Measurements from ENCODE around the gene ODF2.
"Not testable (repeated sequence)": the region's sequence is repeated elsewhere in the genome, so short reads cannot be mapped to it uniquely, and the experiment has no call there.

ODF2 gene

GRCh38 chr9:128455849-128456612, at the start of gene ODF2:
Gene ODF2, plus strand, starts transcription at chr9:128456006. Its CDS starts 86 bp downstream, at chr9:128456092.
- DNase-seq (ENCODE audit: low read depth in 2 of 3, low spot score in 2 of 3) = peak; percentile 90 to 96 (median 96)

DNA sequence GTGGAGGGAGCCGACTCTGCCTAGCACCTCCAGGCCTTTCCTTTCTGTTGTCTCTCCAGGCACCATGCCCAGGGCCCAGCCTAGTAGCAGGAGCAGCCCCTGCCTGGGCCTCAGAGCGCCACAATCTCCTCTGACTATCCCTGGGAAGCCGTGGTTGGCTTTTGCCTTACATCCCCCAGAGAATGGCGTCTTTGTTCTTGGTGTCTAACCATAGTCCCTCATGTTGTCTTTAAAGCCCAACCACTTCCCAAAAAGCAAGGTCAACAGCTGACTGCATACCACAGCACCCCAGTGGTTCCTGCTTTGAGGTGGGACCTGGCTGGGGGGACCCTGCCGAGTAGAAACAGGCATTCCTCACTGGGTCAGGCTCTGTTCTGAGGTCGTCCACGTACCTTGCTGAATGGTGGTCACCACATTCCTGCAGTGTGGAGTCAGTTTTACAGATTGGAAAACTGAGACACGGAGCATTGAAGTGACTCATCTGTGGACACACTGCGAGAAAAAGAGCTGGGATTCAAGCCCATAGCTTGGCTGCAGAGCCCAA, 48.9 kb upstream of the ODF2 start:
- DNase-seq (ENCODE audit: low read depth in 2 of 3, low spot score in 2 of 3) = no peak

DNA sequence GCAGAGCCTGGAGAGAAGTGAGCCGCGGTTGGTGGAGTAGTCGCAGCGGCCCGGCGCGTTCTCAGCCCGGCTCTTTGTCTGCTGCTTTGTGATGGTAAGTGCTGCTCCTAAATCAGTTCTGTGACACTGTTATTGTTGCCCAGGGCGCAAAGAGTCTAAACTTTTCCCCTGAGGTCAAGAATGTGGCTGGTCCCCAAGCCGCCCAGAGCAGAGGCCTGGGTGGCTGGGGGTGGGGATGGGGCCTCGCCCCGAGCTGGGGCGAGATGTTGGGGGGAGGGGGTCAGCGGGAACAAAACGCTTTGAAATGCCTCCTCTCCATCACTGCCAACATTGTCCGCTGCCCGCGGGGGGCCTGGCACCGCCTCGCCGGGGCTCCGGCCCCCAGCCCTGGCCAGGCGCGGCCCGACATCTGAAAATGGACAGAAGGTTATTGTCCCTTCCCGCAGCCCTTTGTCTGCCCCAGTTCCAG, 46.8 kb upstream of the ODF2 start:
- no peak for DNase-seq (ENCODE audit: low read depth in 2 of 3, low spot score in 2 of 3)

DNA sequence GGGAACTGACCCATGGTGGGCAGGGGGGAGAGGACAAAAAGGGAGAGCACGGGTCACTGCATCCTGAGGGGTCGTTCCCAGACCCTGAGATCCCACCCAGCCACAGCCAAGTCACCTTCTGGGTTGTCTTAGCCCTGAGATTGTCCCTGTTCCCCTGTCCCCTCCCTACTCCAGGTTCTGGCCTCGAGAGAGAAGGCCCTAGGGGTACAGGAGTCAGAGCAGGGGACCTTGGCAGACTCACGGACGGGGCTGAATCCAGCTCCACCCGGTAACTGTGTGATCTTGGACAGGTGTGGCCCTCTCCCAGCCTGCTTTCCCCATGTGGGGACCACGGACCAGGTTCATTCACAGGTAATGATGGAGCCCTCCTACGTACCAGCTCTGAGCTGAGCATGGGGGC, 46.4 kb upstream of the ODF2 start:
- DNase-seq (ENCODE audit: low read depth in 2 of 3, low spot score in 2 of 3) = no peak

DNA sequence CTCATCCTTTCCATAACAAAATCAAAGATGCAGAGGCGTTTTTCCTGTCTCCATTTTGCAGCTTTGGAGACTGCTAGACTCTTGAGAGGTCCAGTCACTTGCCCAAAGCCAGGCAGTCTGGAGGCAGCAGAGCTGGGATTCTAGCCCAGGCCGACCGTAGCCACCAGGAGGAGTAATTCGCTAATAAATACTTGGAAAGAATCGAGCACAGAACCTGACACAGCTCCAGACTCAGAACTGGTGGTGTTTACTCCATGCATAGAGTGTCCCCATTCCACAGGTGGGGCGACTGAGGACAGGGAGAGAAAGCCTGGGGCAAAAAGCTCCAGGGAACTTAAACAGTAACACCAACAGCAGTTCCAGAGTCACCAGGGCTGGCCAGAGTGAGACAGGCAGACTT, 45.8 kb upstream of the ODF2 start:
- DNase-seq (ENCODE audit: low read depth in 2 of 3, low spot score in 2 of 3) = no peak

DNA sequence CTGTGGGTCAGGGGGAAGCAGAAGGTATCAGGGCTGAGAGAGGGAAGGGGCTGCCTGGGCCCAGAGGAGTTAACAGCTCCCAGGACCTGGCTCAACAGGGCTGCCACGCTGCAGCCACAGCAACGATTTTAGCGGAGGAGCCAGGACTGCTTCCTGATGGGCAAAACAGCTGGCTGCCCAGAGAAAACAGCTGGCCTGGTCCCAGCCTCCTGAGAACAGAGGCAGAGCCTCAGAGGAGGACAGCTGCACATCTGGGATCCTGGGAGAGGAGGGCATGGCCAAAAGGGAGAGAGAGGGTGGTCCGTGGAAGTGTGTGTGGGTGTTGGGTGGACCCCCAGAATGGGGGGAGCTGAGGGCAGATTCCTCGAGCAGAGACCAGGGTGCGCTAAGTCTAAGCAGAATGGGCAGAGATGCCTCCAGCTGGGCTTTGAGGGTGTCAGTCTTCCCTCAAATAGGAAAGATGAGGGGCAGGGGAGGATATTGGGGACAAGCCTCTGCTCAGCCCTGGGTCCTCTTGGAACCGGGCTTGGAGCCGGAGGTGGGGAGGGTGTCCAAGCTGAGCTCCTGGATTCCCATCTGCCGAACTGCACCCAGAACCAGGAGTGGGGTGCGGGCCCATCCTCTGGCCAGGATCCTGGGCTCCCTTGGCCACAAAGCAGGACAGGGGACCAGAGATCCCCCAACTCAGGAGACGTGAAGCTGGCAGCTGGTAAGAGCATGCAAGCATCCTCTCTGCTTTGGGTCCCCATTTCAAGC, 44.3 kb upstream of the ODF2 start:
- no peak for DNase-seq (ENCODE audit: low read depth in 2 of 3, low spot score in 2 of 3)

- peak in 1 of 3 experiments; percentile 40 for DNase-seq (ENCODE audit: low read depth in 2 of 3, low spot score in 2 of 3)
Measured at GRCh38 chr9:128412120-128412790, 43.6 kb upstream of the ODF2 start.

GRCh38 chr9:128413728-128414127, 42.1 kb upstream of the ODF2 start:
- DNase-seq (ENCODE audit: low read depth in 2 of 3, low spot score in 2 of 3) = not testable (repeated sequence)

- DNase-seq (ENCODE audit: low read depth in 2 of 3, low spot score in 2 of 3) = no peak
Measured at GRCh38 chr9:128414461-128414860, 41.3 kb upstream of the ODF2 start.

DNA sequence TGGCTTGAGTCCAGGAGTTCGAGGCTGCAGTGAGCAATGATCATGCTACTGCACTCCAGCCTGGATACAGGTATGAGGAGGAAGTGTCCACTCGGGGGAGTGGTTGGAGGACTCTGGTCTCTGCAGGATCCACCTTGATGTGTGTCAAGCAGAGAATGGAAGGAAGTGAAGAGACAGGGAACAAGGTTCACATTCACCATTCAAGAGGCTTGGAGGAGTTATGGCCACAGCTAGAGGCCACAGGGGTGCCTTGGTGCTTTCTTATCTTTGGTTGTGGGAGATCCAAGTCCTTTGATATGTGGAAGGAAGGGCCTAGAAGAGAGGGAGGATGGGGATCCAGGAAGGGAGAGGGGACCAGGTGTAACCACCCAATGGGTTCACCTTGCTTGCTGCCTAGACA, 40.5 kb upstream of the ODF2 start:
- DNase-seq (ENCODE audit: low read depth in 2 of 3, low spot score in 2 of 3) = no peak

- no peak for DNase-seq (ENCODE audit: low read depth in 2 of 3, low spot score in 2 of 3)
Measured at GRCh38 chr9:128416014-128416413, 39.8 kb upstream of the ODF2 start.

- no peak for DNase-seq (ENCODE audit: low read depth in 2 of 3, low spot score in 2 of 3)
Measured at GRCh38 chr9:128416432-128417019, 39.3 kb upstream of the ODF2 start.

DNA sequence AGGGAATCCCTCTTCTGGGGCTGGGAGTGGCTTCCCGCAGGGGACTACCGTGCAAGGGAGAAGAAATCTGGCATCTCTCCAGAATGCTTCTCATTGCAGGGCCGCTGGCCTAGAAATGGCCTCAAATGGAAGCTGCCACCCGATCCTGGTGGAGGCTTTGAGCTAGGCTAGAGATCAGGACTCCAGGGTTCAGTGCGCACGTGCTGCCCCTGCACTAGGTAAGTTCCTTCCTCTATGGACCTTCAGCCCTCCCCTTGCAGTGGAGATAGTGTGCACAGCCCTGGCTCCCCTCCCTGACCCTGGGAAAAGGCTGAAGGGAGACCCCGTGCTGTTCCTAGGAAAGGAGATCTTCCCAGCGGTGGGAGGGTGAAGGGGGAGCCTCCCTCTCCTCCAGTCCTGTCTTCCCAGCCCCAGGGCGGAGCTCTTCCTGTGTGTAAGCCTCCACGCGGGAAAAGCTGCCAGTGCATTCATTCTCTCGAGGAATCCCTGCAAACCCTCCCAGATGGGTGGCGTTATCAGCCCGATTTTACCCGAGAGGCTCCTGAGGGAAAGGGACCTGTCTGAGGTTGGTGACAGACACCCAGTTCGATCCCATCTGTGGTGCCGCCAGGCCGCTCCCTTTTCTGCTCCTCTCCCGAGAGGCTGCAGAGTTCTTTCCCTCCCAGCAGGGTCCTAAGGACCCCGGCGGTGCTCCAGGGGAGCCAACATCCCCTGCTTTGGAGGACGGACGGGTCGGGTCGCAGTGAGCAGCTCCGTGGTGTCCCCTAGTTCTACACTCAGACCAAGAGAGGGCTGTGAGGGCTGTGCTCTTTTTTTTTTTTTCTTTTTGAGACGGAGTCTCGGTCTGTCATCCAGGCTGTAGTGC, 36.5 kb upstream of the ODF2 start:
- no peak for DNase-seq (ENCODE audit: low read depth in 2 of 3, low spot score in 2 of 3)

- peak; percentile 36 to 55 (median 52) for DNase-seq (ENCODE audit: low read depth in 2 of 3, low spot score in 2 of 3)
Measured at GRCh38 chr9:128420060-128420650, 35.7 kb upstream of the ODF2 start.

DNA sequence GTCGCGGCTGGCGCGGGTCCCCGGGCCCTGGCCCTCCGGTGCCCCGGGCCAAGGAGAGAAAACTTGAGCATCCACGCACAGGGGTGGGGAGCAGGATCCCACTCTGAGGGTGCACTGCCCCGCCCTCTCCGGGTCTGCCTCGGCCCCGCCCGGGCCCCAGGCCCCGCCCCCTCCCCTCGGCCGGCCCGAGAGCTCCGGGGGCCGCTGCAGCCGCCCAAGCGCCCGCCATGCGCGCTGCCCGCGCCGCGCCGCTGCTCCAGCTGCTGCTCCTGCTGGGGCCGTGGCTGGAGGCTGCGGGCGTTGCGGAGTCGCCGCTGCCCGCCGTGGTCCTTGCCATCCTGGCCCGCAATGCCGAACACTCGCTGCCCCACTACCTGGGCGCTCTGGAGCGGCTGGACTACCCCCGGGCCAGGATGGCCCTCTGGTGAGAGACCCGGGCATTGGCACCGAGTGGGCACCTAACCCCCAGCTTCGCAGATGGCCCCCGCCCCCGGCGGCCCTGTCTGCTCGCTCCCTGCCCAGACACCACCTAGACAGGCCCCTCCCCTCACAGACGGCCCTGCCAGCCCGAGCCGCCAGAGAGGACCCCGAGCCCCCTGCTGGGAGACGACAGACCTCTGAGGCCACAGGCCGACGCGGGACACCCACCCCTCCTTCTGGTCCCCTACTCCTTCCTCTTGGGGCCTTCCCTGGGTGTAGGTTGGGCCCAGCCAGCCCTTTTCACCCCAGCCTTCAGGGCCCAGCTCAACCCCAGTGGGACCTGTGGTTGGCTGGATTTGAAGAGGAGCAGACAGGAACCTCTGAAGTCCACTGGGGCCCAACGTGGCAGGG, 34.9 kb upstream of the ODF2 start, which contains the start of gene CERCAM:
TSS of gene CERCAM (plus strand) at position 207 of the 831 bp plus-strand sequence. CDS start at position 228, 21 bp downstream.
- DNase-seq (ENCODE audit: low read depth in 2 of 3, low spot score in 2 of 3) = peak in 1 of 3 experiments; percentile 19

DNA sequence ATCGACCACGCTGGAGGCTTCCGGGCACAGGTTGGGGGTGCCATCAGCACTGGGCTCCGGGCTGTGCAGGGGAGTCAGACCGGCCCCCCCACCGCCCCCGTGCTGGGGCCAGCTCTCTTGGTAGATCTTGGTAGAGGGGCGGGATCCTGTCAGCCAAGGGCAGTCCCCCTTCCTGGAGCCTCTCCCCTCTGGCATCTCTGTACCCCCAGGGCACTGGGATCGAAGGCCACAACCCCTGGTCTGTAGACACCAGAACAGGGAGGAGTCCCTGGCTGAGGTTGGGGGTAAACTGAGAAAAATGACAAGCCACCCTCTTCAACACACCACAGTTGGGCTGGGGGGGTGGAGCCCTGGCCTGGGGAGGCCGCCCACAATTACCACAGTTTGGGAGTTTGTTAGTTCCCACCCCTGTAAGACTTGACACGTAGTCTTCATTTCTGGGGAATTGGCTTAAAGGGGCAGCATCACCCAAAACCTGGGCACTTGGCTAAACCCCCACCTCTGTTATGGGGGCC, 34.3 kb upstream of the ODF2 start:
- no peak for DNase-seq (ENCODE audit: low read depth in 2 of 3, low spot score in 2 of 3)

- not testable (repeated sequence) for DNase-seq (ENCODE audit: low read depth in 2 of 3, low spot score in 2 of 3)
Measured at GRCh38 chr9:128422022-128422782, 33.6 kb upstream of the ODF2 start.

DNA sequence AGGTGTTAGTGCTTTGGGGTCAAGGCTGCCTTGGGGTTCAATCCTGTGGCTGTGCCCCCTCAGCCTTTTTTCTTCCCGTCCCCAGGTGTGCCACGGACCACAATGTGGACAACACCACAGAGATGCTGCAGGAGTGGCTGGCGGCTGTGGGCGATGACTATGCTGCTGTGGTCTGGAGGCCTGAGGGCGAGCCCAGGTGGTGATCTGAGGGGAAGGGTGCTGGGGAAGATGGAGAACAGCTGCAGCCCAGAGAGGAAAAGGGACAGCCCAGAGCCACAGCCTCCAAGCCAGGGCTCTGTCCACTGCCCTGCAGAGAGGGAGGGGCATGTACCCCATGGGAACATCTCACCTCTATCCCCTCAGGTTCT, 33.0 kb upstream of the ODF2 start:
- no peak for DNase-seq (ENCODE audit: low read depth in 2 of 3, low spot score in 2 of 3)

Measured in activated CD8-positive, alpha-beta memory T cell treated with anti-CD3 and anti-CD28 coated beads for 48 hours (primary cell).